Heart left ventricle (tissue), 16 donors: ENCODE measurements around the gene GIMD1. TPM values are rescaled to one million over a fixed set of nuclear protein-coding genes. Genes with fewer than 3 reads are reported as not detected.

Source experiments
- ATAC-seq, 4 donors: fragments of 200-7000 bp; cut with Tn5 transposase; one replicate each; pipeline ENCODE4 v1.9.1; 2020 to 2022; ENCODE audit warnings: moderate library complexity in 4 of 4, mild to moderate bottlenecking in 3 of 4, moderate number of reproducible peaks in 1 of 4
- DNase-seq, 5 donors: peaks; one replicate each; pipeline ENCODE4 v3.0.0-alpha.2; 2020
- H3K27ac ChIP-seq, 12 donors: fragments of 200-600 bp; sonication (generic) in 4 of 12; one replicate each; pipeline versions ENCODE4 v1.5.0 to v1.8.0; 2016 to 2022; ENCODE audit warnings: mild to moderate bottlenecking in 2 of 12
- H3K27me3 ChIP-seq, 9 donors: fragments of 200-600 bp; sonication (generic) in 2 of 9; one replicate each; pipeline versions ENCODE4 v1.5.1 to v1.8.0; 2016 to 2022; ENCODE audit warnings: mild to moderate bottlenecking in 3 of 9
- H3K36me3 ChIP-seq, 9 donors: fragments of 200-600 bp; sonication (generic) in 2 of 9; one replicate each; pipeline versions ENCODE4 v1.5.0 to v1.8.0; 2018 to 2022; ENCODE audit warnings: mild to moderate bottlenecking in 2 of 9
- H3K4me1 ChIP-seq, 12 donors: fragments of 200-600 bp; sonication (generic) in 4 of 12; one replicate each; pipeline versions ENCODE4 v1.5.0 to v1.8.0; 2016 to 2022; ENCODE audit warnings: mild to moderate bottlenecking in 3 of 12
- H3K4me3 ChIP-seq, 12 donors: fragments of 200-600 bp; sonication (generic) in 4 of 12; one replicate each; pipeline versions ENCODE4 v1.5.0 to v1.8.0; 2017 to 2022; ENCODE audit warnings: mild to moderate bottlenecking in 9 of 12, moderate library complexity in 4 of 12
- H3K9me3 ChIP-seq, 12 donors: fragments of 200-600 bp; sonication (generic) in 4 of 12; one replicate each; pipeline versions ENCODE4 v1.5.0 to v1.8.0; 2016 to 2022; ENCODE audit warnings: mild to moderate bottlenecking in 1 of 12
- POLR2A ChIP-seq, 2 donors: fragments of 450-650 bp; IDR thresholded peaks; one replicate each; pipeline ENCODE4 v1.6.1; 2017; ENCODE audit warnings: antibody characterized with exemption in 2 of 2, mild to moderate bottlenecking in 2 of 2, moderate library complexity in 2 of 2
- WGBS, 4 donors: extraction: QIAGEN DNeasy Blood & Tissue Kit in 2 of 4; methylation state at CpG; one replicate each; pipeline versions ENCODE4 v1.1.5 to v1.1.7; 2013 to 2018; 5-methylcytosine and 5-hydroxymethylcytosine counted together
- intact Hi-C, 10 donors: fragments of 100-400 bp; cut with DNase I; formaldehyde crosslinking; loops; one replicate each; pipeline versions ENCODE4 v1.11.1 to v1.14.2; 2022
- polyA plus RNA-seq, 2 donors: library from polyadenylated mRNA; stranded (reverse); fragments of 200-250 nt; gene quantifications; one replicate each; pipeline ENCODE4 v1.2.3, GENCODE V29; 2013
- total RNA-seq, 9 donors: library from RNA; depleted of rRNA in 2 of 9; stranded (reverse); fragments of >200 nt in 2 of 9; fragmentation: NEBNext Ultra II Directional in 3 of 9; extraction: Animal tissue kit (Norgen Biotek cat#: 25700) in 3 of 9; gene quantifications; one replicate each; pipeline versions ENCODE4 v1.1.0 to v1.2.4, GENCODE V29; 2016 to 2023
- TF ChIP-seq, protein P1 (sequence below), 12 donors: fragments of 200-600 bp; sonication (generic) in 4 of 12; IDR thresholded peaks; one replicate each; pipeline versions ENCODE4 v1.5.0 to v1.8.0; 2018 to 2022; ENCODE audit warnings: antibody characterized with exemption in 12 of 12, mild to moderate bottlenecking in 5 of 12
- donor health status: ischemic (EF 13 %, LVEDD 7.1; RV severe dilation, severe dysfunction).
- donor health status: healthy with polysubstance abuse.
- donor health status: DM: no; HTN: yes; CAD: no.
- donor health status: DM: no; HTN: no; CAD: no.
- donor health status: ischemic (EF 25% LVEDD 6.9; RV normal size, moderate dysfunction).
- donor health status: ischemic (EF 25% LVEDD 5.7; RV mildly dilated, moderate dysfunction).
- donor health status: healthy.
- donor health status: DM: yes; HTN: yes; CAD: no.
- donor health status: ischemic (EF 35%, LVEDD 5.7; RV mildly dilated, moderate dysfunction).
- donor health status: nonischemic (EF 11% LVEDD 7.7; RV severe dilation, severe dysfunction).
- donor health status: DM: yes; HTN: yes; CAD: no.
- donor health status: PGD.
- donor health status: ischemic (EF 29% LVEDD 5.4; RV normal size, mild dysfunction).
- donor health status: nonischemic (EF 23%, LVEDD 6.1; RV moderate dilation, normal function).

The GIMD1 gene
- total and polyA plus RNA-seq, 11 donors: not detected

DNA sequence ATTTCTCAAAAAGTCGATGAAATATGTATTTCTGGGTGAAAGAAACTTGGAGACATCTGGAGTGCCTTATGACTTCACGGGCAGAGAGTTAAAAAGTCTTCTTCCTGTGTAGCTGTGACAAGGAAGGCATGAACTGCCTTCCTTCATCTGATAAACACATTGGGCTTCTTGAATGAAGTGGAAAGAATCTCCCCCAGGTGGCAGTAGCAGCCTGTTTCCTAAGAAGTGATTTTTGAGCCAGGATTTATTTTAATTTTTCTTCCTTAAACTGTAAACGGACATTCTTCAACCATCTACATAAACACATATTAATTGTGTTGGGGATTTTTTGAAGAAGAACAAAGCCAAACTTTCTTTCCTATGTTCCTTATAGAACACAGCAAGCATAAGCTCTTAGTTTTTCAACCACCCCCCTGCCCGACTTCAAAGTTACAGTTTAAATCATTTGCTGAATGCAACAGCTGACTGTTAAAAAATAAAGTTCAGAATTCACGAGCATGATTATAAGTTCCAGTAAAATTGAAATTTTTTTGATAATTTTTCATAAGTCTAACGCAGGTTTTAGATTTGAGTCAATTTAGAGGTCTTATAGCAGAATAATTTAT lies 980 bp upstream of the GIMD1 start:
- no peak for TF ChIP-seq POLR2A (IDR thresholded peaks at IDR 0.05)
- TF ChIP-seq, protein P1, sequence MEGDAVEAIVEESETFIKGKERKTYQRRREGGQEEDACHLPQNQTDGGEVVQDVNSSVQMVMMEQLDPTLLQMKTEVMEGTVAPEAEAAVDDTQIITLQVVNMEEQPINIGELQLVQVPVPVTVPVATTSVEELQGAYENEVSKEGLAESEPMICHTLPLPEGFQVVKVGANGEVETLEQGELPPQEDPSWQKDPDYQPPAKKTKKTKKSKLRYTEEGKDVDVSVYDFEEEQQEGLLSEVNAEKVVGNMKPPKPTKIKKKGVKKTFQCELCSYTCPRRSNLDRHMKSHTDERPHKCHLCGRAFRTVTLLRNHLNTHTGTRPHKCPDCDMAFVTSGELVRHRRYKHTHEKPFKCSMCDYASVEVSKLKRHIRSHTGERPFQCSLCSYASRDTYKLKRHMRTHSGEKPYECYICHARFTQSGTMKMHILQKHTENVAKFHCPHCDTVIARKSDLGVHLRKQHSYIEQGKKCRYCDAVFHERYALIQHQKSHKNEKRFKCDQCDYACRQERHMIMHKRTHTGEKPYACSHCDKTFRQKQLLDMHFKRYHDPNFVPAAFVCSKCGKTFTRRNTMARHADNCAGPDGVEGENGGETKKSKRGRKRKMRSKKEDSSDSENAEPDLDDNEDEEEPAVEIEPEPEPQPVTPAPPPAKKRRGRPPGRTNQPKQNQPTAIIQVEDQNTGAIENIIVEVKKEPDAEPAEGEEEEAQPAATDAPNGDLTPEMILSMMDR (IDR thresholded peaks at IDR 0.05): peak; percentile 36 to 72 (median 54)
- Histone ChIP-seq H3K27me3 (peaks cover 0 to 5% (median 0%) of the 10 kb centered on the region in 9 donors), H3K27ac (no peak overlapping the region), H3K4me3 (no peak overlapping the region), H3K36me3 (no peaks in the 10 kb centered on the region), H3K9me3 (no peaks in the 10 kb centered on the region), H3K4me1 (peaks cover 0 to 19% (median 7%) of the 10 kb centered on the region in 12 donors)
- 20 to 30% (median 28%) methylated on average over 6 of the region's 6 CpGs for WGBS, 4 donors
- intact Hi-C loops: loop anchor here in 9 of 10 donors (2.0 to 10.0 kb wide), 5 partner anchors 133 to 815 kb away; no protein-coding TSS in a partner anchor
- DNase-seq (no peak), ATAC-seq (no peak)

DNA sequence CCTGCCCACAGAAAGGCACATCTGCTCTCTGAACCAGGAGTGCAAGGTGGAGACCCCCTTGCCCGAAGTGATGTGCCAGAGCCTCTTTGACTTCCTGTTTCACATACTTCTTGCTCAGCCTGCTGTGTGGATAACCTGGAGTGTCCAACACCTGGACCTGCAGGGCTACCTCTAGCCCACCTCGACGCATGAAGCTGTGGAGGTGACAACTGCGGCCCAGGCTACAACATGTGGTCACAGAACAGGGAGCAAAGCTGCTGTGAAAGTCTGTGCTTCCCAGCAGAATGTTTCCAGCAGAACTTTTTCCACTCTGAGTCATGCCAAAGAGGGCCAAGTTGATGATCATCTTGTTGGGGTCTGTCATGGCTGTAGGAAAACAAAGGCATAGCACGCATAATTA lies 1.5 kb downstream of the GIMD1 start:
- H3K36me3 ChIP-seq: no peaks in the 10 kb centered on the region
- intact Hi-C loops: loop anchor here in 5 of 10 donors (5.0 to 10.0 kb wide), 3 partner anchors 135 to 438 kb away; no protein-coding TSS in a partner anchor
- DNase-seq (no peak), ATAC-seq (no peak)
- H3K4me1 ChIP-seq: peaks cover 0 to 19% (median 7%) of the 10 kb centered on the region in 12 donors
- WGBS, 4 donors: 91 to 95% (median 93%) methylated on average over 5 of the region's 5 CpGs
- TF ChIP-seq, protein P1 (IDR thresholded peaks at IDR 0.05): no peak
- TF ChIP-seq POLR2A (IDR thresholded peaks at IDR 0.05): no peak
- no peaks in the 10 kb centered on the region for H3K9me3 ChIP-seq
- no peaks in the 10 kb centered on the region for H3K27me3 ChIP-seq
- no peak overlapping the region for H3K4me3 ChIP-seq
- no peak overlapping the region for H3K27ac ChIP-seq

DNA sequence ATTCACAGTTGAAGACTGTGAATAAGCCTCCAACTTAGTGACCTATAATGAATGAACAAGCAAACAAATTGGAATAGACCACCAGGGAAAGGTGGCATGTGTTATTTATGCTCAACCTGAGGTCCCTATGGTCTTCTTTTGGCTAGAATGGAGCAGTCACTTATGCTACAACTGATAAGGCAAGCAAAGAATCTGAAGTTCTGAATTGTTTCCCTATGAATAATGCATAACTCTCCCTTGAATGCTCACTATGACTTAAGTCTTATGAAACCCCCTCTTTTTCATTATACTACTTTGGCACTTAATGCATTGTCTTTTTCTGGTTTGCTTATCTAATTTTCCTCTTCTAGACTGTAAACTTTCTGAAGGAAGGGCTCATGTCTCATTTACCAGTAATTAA lies 2.6 kb downstream of the GIMD1 start:
- no peak for TF ChIP-seq POLR2A (IDR thresholded peaks at IDR 0.05)
- TF ChIP-seq, protein P1 (IDR thresholded peaks at IDR 0.05): no peak
- Histone ChIP-seq H3K4me3 (no peak overlapping the region), H3K27ac (peak overlapping the region in 3 of 12 donors; percentile 9 to 39 (median 31)), H3K4me1 (peaks cover 0 to 19% (median 7%) of the 10 kb centered on the region in 12 donors), H3K27me3 (no peaks in the 10 kb centered on the region), H3K36me3 (no peaks in the 10 kb centered on the region), H3K9me3 (no peaks in the 10 kb centered on the region)
- no peak for ATAC-seq
- intact Hi-C loops: loop anchor here in 5 of 10 donors (5.0 to 10.0 kb wide), 3 partner anchors 136 to 439 kb away; no protein-coding TSS in a partner anchor
- DNase-seq: no peak

DNA sequence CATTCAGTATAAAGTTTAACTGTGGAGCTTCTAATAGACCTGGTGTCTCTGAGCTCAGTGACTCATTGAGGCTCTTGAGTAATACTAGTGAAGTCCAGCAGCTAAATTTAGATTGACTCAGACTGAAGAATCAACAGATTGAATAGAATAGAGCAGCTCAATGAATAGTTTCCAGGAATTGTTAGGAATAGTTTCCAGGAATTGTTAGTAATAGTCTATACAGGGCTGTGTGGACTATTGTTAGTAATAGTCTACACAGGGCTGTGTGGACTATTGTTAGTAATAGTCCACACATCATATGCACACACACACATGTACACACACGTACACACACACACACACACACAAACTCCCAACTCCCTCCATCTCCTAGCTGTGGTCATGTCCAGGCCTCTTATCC lies 3.0 kb downstream of the GIMD1 start:
- Histone ChIP-seq H3K27me3 (no peaks in the 10 kb centered on the region), H3K27ac (peak overlapping the region in 4 of 12 donors; percentile 0 to 43 (median 30)), H3K4me3 (no peak overlapping the region), H3K36me3 (no peaks in the 10 kb centered on the region), H3K4me1 (peaks cover 0 to 19% (median 7%) of the 10 kb centered on the region in 12 donors), H3K9me3 (no peaks in the 10 kb centered on the region)
- ATAC-seq (peak; percentile 81 to 99 (median 98)), DNase-seq (no peak)
- WGBS, 4 donors: 50 to 65% (median 61%) methylated on average over 1 of the region's 1 CpG
- TF ChIP-seq, protein P1 (IDR thresholded peaks at IDR 0.05): no peak
- no peak for TF ChIP-seq POLR2A (IDR thresholded peaks at IDR 0.05)
- intact Hi-C loops: loop anchor here in 5 of 10 donors (5.0 to 10.0 kb wide), 3 partner anchors 137 to 439 kb away; no protein-coding TSS in a partner anchor
